Stimulated activated CD4-positive, alpha-beta T cell treated with anti-CD3 and anti-CD28 coated beads, Interleukin-2, amount 100 ng/mL, for 48 hours (primary cell): ENCODE data around the gene BANF1.
"Not testable (repeated sequence)": the region's sequence is repeated elsewhere in the genome, so short reads cannot be mapped to it uniquely, and the experiment has no call there.

Experiments
- DNase-seq, 2 donors: peaks; one replicate each; pipeline ENCODE4 v3.0.0-alpha.2; 2020

Gene BANF1

DNA sequence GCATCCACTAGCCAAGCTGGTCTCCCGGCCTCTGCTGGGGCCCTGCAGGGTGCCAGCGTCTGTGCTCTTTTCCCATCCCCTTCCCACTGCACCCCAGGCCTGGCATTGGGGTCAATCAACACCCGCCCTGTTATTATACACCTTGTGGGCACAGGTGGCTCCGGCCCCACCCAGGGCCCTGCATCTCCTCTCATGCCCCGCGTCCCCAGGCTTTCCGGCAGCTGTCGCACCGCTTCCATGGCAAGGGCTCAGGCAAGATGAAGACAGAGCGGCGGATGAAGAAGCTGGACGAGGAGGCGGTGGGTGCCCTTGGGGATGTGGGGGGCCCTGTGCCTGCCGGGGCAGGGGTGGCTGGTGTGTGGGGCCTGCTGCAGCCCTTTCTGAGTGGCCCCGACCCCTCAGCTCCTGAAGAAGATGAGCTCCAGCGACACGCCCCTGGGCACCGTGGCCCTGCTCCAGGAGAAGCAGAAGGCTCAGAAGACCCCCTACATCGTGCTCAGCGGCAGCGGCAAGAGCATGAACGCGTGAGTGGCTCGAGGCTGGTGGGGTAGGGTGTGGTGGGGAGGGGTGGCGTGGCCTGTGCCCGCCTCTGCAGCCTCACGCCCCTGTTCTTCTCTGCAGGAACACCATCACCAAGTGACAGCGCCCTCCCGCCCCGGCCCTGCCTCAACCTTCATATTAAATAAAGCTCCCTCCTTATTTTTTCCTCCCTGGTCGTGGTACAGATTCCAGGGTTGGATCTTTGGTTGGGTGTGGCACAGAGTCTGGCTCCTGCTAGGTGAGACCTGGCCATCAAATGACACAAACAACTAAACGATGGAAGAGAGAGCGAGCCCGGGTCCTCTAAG is 23.7 kb upstream of the BANF1 start:
- no peak for DNase-seq

DNA sequence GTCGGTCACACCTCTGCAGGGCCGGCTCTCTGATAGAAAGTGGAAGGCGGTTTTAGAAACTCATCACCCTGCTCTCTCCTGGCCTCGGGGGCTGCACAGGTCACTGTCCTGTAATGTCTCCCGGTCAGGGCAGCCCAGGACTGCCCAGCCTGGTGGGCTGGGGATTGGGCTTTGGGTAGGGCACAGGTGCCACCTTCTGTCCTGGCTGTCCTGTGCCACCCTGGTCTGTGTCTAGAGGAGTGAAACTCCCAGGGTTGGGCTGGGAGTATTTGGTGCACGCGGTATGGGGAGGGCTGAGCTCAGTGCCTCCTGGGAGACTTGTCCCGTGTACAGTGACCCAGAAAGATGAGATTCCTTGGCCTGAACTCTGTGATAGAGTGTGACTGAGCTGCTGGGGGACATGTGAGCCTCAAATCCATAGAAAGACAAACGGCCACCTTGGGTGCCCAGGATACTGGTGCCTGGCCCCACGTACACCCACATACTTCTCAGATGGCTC is 23.0 kb upstream of the BANF1 start:
- DNase-seq, result no peak

DNA sequence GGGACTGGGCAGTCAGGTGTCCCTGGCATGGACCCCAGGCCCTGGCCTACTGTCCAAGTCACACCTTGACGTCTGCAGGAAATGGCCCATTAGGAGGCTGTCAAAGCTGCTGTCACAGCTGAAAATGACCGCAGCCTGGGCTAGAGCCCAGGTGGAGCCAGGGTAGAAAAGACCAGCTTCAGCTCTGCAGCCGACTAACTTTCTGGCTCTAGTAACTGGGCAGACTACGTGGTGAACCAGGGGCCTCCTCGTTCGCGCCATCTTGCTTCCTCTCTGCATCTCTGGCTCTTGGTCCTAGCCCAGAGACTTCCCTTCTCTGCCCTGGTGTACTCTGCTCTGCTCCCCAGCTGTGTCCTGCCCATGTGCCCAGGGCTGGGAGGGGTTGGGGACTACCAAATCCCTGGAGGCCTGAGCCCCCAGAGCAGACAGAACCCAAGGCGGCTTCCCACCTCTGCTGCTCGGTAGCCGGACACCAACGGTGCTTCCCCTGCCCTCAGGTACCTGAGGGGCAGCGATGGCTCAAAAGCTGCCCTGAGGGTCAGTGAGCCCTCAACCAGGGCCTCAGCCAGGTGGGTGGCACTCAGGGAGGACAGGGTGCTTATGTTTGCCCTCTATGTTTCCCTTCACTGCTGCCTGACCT is 21.1 kb upstream of the BANF1 start:
- no peak for DNase-seq

DNA sequence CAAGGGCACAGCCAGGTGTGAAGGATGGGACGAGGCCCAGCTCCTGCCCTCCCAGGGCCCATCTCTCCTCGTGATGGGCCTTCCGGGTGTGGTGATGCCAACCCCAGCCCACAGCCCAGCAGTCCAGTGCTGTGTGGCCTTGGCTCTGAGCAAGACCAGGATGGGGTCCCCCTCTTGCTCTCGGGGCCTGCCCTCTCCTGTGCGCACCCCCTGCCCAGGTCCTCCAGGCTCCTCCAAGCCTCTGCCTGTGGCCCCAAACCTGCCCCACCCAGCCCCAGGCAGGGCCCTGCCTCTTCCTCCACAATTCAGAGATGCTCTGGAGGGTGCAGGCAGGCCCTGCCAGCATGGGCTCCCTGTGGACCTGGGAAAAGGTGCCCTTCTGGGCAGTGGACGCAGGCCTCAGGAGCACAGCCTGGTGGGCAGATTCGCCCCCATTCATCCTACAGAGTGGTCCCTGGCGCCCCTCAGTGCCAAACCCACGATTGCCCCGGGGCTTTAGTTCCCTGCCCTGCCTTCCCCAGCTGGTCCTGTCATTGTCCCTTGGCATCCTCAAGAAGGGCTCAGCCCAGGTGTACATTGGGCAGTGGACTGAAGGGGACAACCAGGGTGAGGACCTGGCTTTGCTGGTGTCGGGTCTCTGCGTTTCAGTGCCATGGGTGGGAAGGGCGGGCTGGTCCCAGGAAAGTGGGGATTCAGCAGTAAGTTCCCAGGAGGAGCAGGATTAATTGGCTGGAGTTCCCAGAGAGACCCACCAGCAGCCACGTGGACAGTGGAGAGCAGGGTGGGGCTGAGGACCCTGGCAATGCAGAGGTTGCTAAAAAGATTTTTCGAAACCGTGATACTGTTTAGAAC is 20.1 kb upstream of the BANF1 start:
- DNase-seq, result no peak

DNA sequence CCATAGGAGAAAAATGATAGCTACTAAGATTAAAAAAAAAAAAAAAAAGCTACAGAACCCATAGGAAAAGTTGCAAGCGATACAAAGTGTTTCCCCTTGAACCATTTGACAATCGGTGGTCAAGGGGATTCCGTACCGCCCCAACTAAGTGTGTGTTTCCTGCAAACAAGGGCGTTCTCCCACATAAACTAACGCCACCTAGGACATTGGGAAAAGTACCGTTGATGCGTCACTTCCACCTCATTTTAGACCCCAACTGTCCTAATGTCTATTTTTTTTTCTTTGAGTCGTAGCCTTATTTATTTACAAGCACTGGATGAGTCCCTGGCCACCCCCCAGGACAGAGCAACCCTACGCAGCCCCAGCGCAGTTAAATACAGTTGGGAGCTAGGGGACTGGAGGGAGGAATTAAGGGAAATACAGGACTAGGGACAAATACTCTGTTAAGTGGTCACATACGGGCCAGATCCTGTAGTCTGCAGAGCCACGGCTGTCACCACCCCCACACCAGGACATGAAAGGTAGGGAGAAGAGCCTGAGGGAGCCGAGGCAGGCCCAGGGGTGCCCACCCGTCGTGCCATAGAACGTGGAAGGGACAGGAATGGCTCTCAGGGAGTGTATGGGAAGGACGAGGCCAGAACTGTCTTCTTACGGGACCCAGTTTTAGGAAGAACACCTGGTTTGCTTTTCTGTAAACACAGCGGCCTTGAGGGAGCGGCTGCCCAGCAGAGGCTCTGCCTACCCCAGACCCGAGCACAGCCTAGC is 19.3 kb upstream of the BANF1 start:
- no peak for DNase-seq

DNA sequence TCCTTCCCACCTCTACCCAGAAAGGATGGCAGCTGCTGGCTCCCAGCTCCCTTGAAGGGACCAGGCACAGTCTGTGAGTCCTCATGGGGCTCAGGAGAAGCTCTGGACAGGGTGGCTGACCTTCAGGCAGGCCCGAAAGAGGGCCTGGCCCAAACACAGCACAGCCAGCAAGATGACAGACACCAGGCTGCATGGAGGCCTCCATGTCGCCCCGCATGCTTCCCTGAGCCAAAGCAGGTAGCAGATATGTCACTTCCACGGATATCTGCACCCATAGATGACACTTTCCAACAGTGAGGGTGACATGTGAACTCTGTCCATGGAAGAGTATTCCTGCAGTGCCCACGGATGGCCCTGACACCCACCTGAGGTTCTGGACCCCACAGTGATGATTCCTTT is 18.7 kb upstream of the BANF1 start:
- no peak for DNase-seq

DNA sequence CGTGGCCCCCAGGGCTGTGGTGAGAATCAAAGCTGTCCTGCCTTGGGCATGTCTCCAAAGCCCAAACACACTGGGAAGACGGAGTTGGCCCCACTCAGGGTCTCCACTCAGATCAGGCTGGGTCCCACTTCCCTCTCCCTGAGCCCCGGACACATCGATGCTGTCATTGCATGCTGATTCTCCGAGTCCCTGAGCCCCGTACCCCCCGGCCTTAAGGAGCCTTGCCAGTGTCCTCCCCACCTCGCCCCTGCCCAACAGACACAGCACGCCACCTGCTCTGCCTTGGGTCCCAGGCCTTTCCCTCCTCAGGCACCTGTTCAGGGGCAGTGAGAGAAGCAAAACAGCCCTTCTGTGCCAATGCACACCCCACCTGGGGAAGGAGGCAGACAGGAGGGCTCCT is 15.0 kb upstream of the BANF1 start:
- DNase-seq, result no peak

DNA sequence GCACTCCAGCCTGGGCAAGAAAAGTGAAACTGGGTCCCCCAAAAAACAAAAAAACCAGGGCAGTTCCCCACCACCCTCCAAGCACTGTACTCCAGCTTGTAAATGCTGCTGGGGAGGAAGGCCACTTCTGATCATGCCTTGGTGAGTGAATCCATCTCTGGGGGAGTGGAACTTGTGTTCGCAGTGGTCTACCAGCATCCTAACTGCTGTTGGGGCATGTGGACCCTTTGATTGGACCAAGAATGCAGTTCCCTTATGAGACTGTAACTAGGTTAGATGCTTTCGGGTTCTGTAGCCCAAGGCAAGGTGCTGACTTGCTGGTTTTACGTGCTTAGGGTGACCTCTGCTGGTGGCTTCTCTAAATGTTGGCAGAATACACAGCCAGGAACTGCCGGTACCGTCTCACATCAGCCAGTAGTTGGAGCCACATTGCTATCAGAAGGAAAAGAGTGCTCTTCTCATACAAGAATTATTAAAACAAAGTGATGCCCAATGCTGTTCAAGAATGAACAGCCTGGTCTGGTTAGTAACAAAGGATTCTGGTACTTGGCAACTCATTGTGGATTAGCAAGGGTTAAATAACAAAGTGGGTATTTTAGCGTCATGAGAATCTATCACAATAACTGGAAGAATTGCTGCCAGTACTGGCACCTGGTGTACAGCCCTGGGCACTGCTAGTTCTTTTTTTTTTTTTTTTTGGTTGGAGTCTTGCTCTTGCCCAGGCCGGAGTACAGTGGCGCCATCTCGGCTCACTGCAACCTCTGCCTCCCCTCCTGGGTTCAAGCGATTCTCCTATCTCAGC is 13.3 kb upstream of the BANF1 start:
- DNase-seq, result peak; percentile 88 to 92

DNA sequence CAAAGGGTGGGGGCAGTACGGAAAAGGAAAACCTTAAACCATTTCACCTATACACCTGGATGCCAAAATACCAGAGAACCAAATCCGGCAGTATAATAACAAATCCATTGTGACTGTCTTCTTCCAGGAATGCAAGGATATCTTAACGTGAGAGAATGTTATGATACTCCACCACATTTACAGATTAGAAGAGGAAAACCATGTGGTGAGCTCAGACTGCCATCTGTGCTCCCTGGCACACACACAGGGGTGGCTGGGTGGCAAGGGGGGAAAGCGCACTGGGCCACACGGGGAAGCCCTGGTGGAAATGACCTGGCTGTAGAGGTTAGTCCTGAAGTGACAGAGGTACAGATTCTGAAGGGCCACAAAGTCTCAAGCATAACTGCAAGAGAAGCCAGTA is 10.2 kb upstream of the BANF1 start:
- DNase-seq, result no peak

DNA sequence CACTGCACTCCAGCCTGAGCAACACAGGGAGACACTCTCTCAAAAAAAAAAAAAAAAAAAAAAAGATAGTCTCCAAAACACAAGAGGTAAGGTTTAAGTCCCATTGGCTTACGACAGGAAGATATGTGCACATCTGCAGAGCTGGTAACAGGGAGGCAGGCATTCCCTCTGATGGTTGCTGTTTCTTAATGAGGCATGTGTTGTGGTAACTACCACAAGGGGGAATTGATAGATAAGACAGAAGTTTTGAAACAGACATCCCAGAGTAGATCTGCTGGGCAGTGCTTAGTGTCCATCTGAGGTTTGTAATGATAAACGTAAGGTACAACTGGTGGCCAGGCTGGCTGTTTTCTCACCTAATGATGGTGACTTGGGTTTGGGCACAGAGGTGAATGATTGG is 5.0 kb upstream of the BANF1 start:
- no peak for DNase-seq

DNA sequence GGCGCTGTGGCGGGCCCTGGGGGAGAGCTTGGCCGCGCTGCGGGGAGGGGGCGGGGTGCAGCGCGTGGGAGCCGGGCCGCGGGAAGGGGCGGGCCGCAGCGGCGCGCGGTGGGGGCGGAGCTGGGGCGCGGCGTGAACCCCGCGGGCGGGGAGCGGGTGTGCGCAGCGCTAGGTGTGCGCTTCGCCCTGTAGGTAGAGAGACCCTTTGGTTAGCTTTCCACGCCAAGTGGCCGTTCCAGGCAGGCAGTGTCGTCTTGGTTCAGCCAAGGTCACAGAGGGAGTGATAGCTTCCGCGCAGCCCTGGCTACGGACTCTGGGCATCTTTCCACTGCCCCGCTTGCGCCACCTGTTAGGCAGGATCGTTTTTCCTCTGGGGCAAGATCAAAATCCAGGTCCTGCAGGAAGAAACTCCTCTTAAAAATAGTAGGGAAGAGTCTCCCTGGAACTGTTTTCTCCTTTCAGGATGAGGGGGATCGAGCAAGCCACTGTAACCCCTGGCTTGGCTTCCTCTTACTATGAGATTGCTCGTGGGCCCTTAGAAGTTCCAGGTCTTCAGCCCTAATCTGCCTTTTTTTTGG is 434 bp downstream of the BANF1 start:
- DNase-seq, result no peak

DNA sequence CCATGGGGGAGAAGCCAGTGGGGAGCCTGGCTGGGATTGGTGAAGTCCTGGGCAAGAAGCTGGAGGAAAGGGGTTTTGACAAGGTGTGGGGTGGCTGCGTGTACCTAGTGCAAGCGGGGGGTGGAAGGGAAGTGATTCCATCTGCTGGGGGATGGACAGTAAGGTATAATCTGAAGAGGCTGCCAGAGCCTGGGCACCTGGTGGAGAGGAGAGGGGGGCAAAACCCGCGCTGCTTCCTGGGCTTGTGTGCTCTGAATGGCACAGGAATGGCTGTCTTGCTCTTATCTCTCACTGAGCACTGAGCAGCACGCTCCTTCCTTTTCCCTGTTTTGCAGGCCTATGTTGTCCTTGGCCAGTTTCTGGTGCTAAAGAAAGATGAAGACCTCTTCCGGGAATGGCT is 988 bp downstream of the BANF1 start:
- no peak for DNase-seq

DNA sequence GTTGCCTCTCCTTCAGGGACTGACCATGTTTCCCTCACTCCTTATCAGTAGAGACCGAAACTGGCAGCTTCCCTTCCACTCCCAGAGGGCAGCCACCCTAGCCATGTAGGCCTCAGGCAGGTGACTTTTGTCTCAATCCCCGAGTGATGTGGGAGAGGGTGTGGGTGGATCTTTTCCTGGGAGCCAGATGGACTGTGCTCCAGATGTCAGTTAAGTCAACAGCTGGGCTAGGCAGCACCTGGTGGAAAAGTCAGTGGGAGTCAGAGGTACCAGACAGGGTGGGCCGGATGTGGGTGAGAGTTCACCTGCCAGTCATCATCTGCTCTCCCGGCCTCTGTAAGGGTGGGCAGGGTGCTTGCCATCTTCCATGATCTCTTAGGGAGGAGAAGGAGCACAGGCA is 1.9 kb downstream of the BANF1 start:
- no peak for DNase-seq

DNA sequence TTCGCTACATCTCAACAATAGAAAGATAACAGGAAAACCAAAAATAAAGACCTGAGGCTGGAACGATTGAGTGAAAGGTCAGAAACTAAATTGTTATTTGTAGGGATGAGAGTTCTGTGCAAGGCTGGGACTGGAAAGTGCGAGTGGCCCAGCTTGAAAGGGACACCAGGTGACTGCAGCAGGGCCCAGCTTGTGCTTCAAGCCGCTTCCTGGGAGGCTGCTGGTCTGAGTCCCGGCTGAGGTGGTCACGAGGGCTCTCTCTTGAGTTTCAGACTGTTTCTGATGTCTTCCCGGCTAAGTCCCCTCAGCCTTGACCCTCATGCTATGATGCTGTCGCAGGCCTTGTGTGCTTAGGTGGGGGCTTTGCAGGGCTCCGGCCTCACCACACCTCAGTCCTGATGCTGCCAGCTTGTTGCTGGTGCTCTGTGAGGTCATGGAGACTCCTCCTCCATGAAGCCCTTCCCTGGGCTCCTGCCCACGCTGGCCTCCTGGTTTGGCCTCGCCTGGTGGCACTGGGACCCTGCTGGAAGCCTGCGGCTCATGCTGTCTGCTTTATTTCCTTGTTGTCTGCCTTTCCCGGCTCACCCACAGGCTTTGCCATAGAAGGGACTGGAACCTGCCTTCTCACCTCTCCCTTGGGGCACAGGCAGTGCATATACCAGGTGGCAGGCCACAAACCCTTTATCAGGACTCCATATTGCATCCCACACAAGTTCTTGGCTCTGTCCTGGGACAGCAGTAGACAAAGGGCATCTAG is 4.0 kb downstream of the BANF1 start:
- DNase-seq, result no peak

DNA sequence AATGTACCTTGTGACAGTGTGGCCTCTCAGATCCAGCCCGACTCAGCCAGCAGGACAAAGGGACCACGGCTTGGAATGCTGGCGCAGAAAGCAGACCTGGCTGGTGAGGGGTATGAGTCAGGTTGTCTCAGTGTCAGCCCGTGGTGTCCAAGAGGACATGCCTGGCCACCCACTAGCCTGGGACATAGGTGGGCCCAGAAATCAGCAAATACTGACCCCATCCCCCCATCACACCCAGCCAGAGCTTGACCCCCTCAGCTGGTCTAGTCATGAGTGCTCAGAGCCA is 4.5 kb downstream of the BANF1 start:
- DNase-seq, result no peak

DNA sequence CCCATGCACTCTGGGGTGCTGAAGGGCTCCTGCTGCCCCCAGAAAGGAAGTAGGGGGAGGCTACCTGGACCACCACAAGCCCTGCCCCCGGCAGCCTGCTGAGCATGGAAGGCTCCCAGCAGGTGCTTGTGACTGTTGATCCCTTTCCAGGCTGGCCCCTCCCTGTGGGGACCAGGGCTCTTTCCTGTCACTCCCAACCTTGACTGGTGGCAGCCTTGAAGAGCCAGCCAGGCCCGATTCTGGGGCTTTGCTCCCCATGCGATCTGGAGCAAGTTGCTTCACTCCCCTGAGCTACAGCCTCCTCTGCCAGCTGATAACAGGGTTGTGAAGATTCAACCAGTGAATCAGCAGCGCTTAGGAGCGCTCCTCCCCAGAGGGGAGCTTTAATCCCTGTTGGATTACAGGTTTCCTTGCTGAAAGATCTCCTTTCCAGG is 4.9 kb downstream of the BANF1 start:
- no peak for DNase-seq

DNA sequence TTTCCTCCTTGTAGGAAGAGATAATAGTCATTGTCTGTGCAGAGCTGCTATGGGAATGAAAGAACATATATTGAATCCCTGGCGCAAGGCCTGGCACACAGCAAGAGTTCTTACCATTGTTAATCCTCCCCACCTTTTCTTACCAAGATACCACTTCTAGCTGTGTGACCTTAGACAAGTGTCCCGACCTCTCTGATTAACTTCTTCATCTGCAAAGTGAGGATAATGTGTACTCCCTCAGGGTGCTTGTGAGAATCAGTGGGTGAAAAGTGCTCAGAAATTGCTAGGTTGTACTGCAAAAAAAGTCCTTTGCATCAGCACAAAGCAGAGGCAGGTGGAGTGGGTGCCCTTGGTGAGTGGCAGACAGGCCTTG is 5.8 kb downstream of the BANF1 start:
- no peak for DNase-seq

DNA sequence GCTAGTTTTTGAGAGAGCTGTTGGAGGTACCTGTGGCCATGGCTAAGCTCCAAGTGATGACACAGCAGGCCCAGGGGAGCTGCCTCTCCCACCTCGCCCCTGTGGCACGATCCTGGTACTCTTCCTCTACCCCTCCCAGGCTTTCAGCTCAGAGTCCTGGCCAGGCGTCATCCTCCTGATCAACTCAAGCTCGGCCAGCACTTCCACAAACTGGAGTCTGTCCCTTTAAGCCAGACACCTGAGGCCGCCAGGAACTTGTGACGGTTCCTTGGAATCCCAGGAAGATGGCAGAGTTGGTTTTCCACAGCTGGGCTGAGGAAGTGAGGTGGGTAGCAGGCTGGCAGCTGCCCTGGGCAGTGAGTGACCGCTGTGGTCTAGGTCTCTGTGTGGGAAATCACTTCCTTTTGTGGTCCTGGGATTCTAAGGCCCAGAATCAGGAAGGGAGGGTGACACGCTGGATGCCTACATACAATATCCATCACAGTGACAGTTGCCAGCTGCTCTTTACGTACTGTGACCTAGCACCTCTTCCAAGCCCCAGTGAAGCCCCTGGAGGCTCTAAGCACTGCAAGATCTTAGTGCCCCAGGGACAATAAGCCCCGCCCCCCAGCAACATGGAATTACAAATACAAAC is 6.3 kb downstream of the BANF1 start:
- DNase-seq, result no peak

DNA sequence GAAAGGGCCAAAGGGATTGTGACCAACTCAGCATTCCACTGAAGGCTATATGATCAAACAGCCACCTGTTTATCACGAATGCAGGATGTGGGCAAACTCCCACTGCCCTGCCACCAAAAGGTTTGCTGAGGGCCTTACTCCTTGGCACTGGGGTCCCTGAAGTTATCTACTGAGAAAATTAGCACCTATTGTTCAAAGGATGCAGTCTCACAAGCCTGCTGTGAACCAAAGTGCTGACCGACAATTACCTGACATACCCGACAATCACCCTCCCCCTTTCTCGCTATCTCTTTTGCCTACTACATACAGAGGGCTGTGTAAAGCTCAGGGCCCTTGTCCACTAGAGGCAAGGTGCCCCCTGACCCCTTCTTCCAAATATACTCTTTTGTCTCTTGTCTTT is 7.7 kb downstream of the BANF1 start:
- not testable (repeated sequence) for DNase-seq

DNA sequence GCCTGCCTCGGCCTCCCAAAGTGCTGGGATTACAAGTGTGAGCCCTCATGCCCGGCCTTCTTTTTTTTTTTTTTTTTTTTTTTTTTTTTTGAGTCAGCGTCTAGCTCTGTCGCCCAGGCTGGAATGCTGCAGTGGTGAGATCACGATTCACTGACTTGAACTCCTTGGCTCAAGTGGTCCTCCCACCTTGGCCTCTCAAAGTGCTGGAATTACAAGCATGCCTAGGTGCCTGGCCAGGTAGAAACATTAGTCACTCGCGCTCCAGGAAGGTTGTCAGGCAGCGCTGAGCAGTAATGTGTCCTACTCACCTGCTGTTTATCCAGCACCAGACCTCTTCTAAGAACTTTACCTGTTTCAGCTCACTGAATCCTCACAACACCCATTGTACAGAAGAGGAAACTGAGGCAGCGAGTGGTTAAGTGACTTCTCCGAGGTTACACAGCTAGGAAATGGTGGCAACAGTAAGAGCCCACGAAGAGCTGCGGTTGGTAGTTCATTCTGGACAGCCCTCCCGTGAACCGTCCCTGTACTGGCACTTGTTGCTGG is 9.0 kb downstream of the BANF1 start:
- no peak for DNase-seq
